K562 (cell line): ENCODE data around the gene ADGRB3. TPM values are rescaled to one million over a fixed set of nuclear protein-coding genes. Genes with fewer than 3 reads are reported as not detected.

Experiments used
- BCOR ChIP-seq: fragments of 450-650 bp; IDR thresholded peaks from 2 replicates; pipeline ENCODE4 v1.6.1; 2016
- CBFA2T2 ChIP-seq: fragments of 450-650 bp; conservative IDR thresholded peaks from 2 replicates; pipeline ENCODE4 v1.6.1; 2017; ENCODE audit warnings: mild to moderate bottlenecking
- CREM ChIP-seq: IDR thresholded peaks from 2 replicates; pipeline ENCODE4 v1.6.1; 2014; ENCODE audit warnings: antibody characterized with exemption, low read depth
- EP400 ChIP-seq: fragments of 450-650 bp; IDR thresholded peaks from 2 replicates; pipeline ENCODE4 v1.6.1; 2017; ENCODE audit warnings: antibody characterized with exemption, mild to moderate bottlenecking, moderate library complexity
- HMBOX1 ChIP-seq: sonication (generic); IDR thresholded peaks from 2 replicates; pipeline ENCODE4 v1.6.1; 2016
- HMG20B ChIP-seq: fragments of 250-450 bp; sonication (Bioruptor Pico); IDR thresholded peaks from 2 replicates; pipeline ENCODE4 v1.5.0; 2021; ENCODE audit warnings: mild to moderate bottlenecking
- MCM2 ChIP-seq: fragments of 450-650 bp; IDR thresholded peaks from 2 replicates; pipeline ENCODE4 v1.6.1; 2017; ENCODE audit warnings: low read depth, mild to moderate bottlenecking
- MTA1 ChIP-seq: fragments of 450-650 bp; IDR thresholded peaks from 2 replicates; pipeline ENCODE4 v1.6.1; 2017; ENCODE audit warnings: borderline replicate concordance
- SAP30 ChIP-seq: fragments of 200-600 bp; sonication (generic); IDR thresholded peaks from 2 replicates; pipeline ENCODE4 v1.6.1; 2012; ENCODE audit warnings: borderline replicate concordance, low read depth, mild to moderate bottlenecking, moderate library complexity, low read length, control low read depth, inconsistent platforms; ENCODE audit not compliant: insufficient read depth, poor library complexity, severe bottlenecking
- SMAD2 ChIP-seq: fragments of 150-350 bp; IDR thresholded peaks from 2 replicates; pipeline ENCODE4 v1.6.1; 2014; ENCODE audit warnings: low read depth, mild to moderate bottlenecking, low read length
- TARDBP ChIP-seq: fragments of 450-650 bp; IDR thresholded peaks from 2 replicates; pipeline ENCODE4 v1.6.1; 2016
- TBL1XR1 ChIP-seq, 2 experiments: IDR thresholded peaks; 2 replicates each; pipeline ENCODE4 v1.6.1; 2012; ENCODE audit warnings: improper control_type of control experiment in 2 of 2, low read length in 2 of 2, mild to moderate bottlenecking in 1 of 2
- TCF7 ChIP-seq: sonication (generic); IDR thresholded peaks from 2 replicates; pipeline ENCODE4 v1.6.1; 2016; ENCODE audit warnings: antibody characterized with exemption, borderline replicate concordance
- ZBED1 ChIP-seq: IDR thresholded peaks from 2 replicates; pipeline ENCODE4 v1.6.1; 2014
- ZC3H4 ChIP-seq: sonication (generic); formaldehyde crosslinking; IDR thresholded peaks from 2 replicates; pipeline ENCODE4 v1.9.0; 2021; ENCODE audit warnings: missing genetic modification reagents, borderline replicate concordance
- ZNF23 ChIP-seq: fragments of 250-450 bp; sonication (Bioruptor Pico); IDR thresholded peaks from 2 replicates; pipeline ENCODE4 v1.4.0; 2020; ENCODE audit warnings: mild to moderate bottlenecking
- ZNF347 ChIP-seq: fragments of 450-650 bp; formaldehyde crosslinking; IDR thresholded peaks from 2 replicates; pipeline ENCODE4 v1.4.0; 2020; ENCODE audit warnings: low read depth, mild to moderate bottlenecking, moderate library complexity
- ZNF407 ChIP-seq: fragments of 450-650 bp; IDR thresholded peaks from 2 replicates; pipeline ENCODE4 v1.6.1; 2016; ENCODE audit warnings: low read depth
- ZNF740 ChIP-seq, 3 experiments: fragments of 200-800 bp in 1 of 3; sonication (Bioruptor generic) in 1 of 3; sonication (generic) in 1 of 3; formaldehyde crosslinking in 1 of 3; IDR thresholded peaks; 2 replicates each; pipeline versions ENCODE4 v1.6.1 to v1.8.0; 2016 to 2022; ENCODE audit warnings: mild to moderate bottlenecking in 2 of 3, missing compliant biosample characterization in 2 of 3, missing genetic modification characterization in 2 of 3, missing genetic modification reagents in 1 of 3
- polyA plus RNA-seq, 8 experiments: library from polyadenylated mRNA; depleted of rRNA in 4 of 8; stranded (reverse) in 5 of 8; unstranded in 3 of 8; fragments of >200 nt; fragmentation: Nextera tagmentation in 2 of 8; fragmentation: Illumina TruSeq in 1 of 8; extraction: Ambion mirVana in 2 of 8; extraction: Trizol in 1 of 8; gene quantifications; 2 replicates each; pipeline versions ENCODE4 v1.2.1 to v1.2.3, GENCODE V29; 2011 to 2014; ENCODE audit warnings: inconsistent platforms in 1 of 8, missing spikeins in 1 of 8
- total RNA-seq, 7 experiments: library from RNA; depleted of rRNA in 6 of 7; stranded (reverse); fragments of >200 nt in 6 of 7; fragmentation: Illumina TruSeq in 2 of 7; extraction: Trizol in 2 of 7; gene quantifications; 2 replicates each; pipeline versions ENCODE4 v1.2.1 to v1.2.3, GENCODE V29; 2011 to 2021; ENCODE audit warnings: low replicate concordance in 1 of 7

Gene ADGRB3
- total and polyA plus RNA-seq, 9 of the 15 experiments (the other 6 are each of a cell fraction or from before 2014, with no cell fraction given), result 0.90 to 7.8 (median 2.4) TPM

GRCh38 chr6:68639826-68640490, 4.9 kb downstream of the ADGRB3 start (continued):
- TF ChIP-seq CBFA2T2, result no peak
- no peak for TF ChIP-seq SAP30
- no peak for TF ChIP-seq ZNF740 (CRISPR knock-in tag; IDR thresholded peaks at IDR 0.05)
- 0 out of 4 replicates have a peak, but pooled peaks of 1 of the 2 experiments have one; percentile 55 for TF ChIP-seq ZNF740 (tag; IDR thresholded peaks at IDR 0.05)
- no peak for TF ChIP-seq SMAD2
- TF ChIP-seq ZBED1, result no peak
- TF ChIP-seq HMBOX1, result no peak
- TF ChIP-seq TARDBP, result no peak
- no peak for TF ChIP-seq ZNF407
- no peak for TF ChIP-seq ZNF347 (CRISPR knock-in tag)
- no peak for TF ChIP-seq EP400
- no peak for TF ChIP-seq CREM
- peak in 1 of 2 experiments; percentile 51; a peak in 1 of 4 replicates for TF ChIP-seq TBL1XR1 (IDR thresholded peaks at IDR 0.05; ENCODE audit: low read length in 2 of 2)
- TF ChIP-seq BCOR, result no peak
- no peak for TF ChIP-seq MCM2
- TF ChIP-seq TCF7, result no peak
- no peak for TF ChIP-seq HMG20B (CRISPR knock-in tag)
- TF ChIP-seq ZNF23 (CRISPR knock-in tag), result no peak
- TF ChIP-seq MTA1, result no peak; the same call in 1 of the 2 replicates
- TF ChIP-seq ZC3H4 (CRISPR knock-in tag), result no peak
